ENCODE measurements around the gene DDAH1.

DDAH1 gene

DNA sequence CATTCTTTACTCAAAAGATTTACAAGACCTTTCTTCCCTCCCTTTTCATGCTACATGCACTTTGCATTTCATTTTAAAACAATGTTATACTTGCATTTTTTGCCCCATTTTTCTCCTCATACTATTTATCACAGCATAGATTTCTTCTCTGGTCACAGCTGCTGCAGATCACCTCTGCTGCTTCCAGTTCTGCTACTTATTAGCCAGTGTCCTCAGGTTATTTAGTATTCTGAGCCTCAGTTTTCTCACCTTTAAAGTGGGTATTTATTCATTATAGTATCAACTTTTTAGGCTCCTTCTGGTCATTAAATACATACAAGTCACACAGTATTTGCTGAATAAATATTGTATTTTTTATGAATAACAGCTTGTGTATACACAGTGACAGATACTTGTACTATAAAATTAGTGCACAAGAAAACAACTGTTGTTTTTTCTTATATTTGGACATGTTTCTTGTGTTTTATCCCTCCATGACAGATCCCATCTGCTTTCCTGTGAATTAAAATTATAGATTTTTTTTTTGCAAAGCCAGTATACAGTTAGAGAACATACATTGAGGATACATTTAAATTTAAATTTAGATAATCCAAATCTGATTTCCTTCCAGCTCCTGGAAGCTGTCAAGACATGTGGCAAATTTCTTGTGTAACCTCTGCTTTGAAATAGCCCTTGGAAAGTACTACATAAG lies 103.2 kb downstream of the DDAH1 start:
- Histone ChIP-seq H3K27me3 (replicated peaks in 2 of 5; ENCODE audit: control insufficient read depth in 4 of 5, insufficient read depth in 5 of 5, low read length in 4 of 5) (no peaks in the 10 kb centered on the region), H3K27ac (ENCODE audit: insufficient read depth in 1 of 2, low read depth in 1 of 2, low read length in 2 of 2, poor library complexity in 1 of 2, severe bottlenecking in 2 of 2) (no peak overlapping the region), H3K4me3 (ENCODE audit: control insufficient read depth in 1 of 7, extremely low read depth in 1 of 7, insufficient read depth in 4 of 7, low read depth in 2 of 7, low read length in 6 of 7) (no peak overlapping the region), H3K36me3 (ENCODE audit: control insufficient read depth in 4 of 4, insufficient read depth in 4 of 4, low read length in 3 of 4) (no peaks in the 10 kb centered on the region), H3K4me1 (ENCODE audit: control extremely low read depth in 1 of 4, control insufficient read depth in 4 of 4, insufficient read depth in 4 of 4, low read length in 3 of 4) (no peaks in the 10 kb centered on the region), H3K9me3 (ENCODE audit: control extremely low read depth in 1 of 5, control insufficient read depth in 4 of 5, insufficient read depth in 2 of 5, low read depth in 1 of 5, low read length in 4 of 5) (no peaks in the 10 kb centered on the region)
- DNase-seq = no peak
- POLR2A ChIA-PET = no interaction called here
- CTCF ChIA-PET = no interaction called here

DNA sequence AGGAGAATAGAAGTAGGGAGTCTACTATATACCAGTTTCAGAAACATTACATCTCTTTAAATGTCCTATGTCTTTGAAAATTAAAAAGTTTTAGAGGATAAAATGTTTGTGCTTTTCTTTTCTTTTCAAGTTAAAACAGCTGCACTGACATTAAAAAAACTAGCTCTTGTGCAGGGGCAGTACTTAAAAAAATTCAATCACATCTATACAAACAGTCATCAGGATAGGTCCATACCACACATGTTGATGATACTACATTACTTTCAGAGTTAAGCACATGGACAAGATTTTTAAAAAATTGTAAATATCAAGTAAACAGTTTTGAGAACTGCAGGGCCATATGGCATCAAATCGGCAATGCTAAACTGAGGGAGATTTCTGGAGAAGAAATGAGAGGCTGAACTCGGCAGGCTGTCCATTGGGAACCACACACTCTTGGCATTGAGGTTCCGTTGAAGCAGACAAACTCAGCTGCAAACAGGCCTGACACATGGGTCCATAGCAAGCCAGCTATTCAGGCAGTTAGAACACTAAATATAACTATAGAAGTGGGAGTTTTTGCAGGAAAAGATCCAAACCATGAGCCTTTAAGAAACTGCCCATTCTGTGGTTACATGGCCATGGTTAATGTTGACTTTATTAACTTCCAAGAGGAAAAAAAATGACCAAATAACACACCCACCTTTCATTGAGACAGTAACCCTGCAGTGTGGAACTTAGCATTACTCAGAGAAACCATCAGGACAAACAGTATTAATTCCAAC lies 104.0 kb downstream of the DDAH1 start:
- Histone ChIP-seq H3K27me3 (replicated peaks in 2 of 5; ENCODE audit: control insufficient read depth in 4 of 5, insufficient read depth in 5 of 5, low read length in 4 of 5) (no peaks in the 10 kb centered on the region), H3K4me1 (ENCODE audit: control extremely low read depth in 1 of 4, control insufficient read depth in 4 of 4, insufficient read depth in 4 of 4, low read length in 3 of 4) (no peaks in the 10 kb centered on the region), H3K36me3 (ENCODE audit: control insufficient read depth in 4 of 4, insufficient read depth in 4 of 4, low read length in 3 of 4) (no peaks in the 10 kb centered on the region), H3K9me3 (ENCODE audit: control extremely low read depth in 1 of 5, control insufficient read depth in 4 of 5, insufficient read depth in 2 of 5, low read depth in 1 of 5, low read length in 4 of 5) (no peaks in the 10 kb centered on the region), H3K4me3 (ENCODE audit: control insufficient read depth in 1 of 7, extremely low read depth in 1 of 7, insufficient read depth in 4 of 7, low read depth in 2 of 7, low read length in 6 of 7) (no peak overlapping the region), H3K27ac (ENCODE audit: insufficient read depth in 1 of 2, low read depth in 1 of 2, low read length in 2 of 2, poor library complexity in 1 of 2, severe bottlenecking in 2 of 2) (no peak overlapping the region)
- POLR2A ChIA-PET = no interaction called here
- CTCF ChIA-PET = no interaction called here
- no peak for DNase-seq
- WGBS (ENCODE audit: insufficient coverage) = 97% methylated on average over 3 of the region's 3 CpGs

DNA sequence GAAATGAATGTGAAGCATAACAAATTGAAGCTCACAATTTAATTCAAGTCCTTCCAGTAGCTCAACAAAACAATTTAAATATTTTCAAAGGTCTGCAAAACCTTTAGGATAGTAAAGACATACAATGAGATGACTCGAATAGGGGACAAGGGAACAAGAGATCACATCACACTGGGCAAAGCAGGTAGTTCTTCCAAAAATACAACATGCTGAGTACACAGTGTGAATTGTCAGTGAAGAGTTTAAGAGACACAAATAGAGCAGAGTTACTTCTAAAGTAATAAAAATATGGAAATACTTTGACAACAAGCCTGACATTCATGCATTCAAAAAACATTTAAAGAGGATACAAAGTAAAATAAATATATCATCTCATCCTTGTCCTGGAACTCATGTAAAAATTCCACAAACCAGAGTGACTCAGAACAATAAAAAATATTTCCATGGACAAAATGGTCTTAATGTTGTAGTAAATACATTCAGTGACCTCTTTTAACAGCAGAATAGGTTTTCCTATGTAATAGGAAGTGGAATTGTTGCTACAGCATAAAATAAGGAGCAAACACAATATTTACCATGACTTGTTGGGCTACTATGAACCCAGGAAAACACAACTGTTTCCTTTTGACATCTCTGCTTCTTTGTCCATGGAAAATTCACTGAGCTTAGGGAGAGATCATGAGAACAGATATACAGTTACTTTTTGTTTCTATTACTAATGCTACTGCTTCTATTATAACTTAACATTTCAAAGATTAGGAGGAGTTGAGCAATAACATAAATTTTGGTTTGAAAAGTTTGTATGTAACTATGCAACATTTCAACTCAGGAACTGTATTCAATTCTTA lies 104.9 kb downstream of the DDAH1 start:
- H3K36me3 ChIP-seq (ENCODE audit: control insufficient read depth in 4 of 4, insufficient read depth in 4 of 4, low read length in 3 of 4) = no peaks in the 10 kb centered on the region
- DNase-seq = no peak
- H3K27me3 ChIP-seq (replicated peaks in 2 of 5; ENCODE audit: control insufficient read depth in 4 of 5, insufficient read depth in 5 of 5, low read length in 4 of 5) = no peaks in the 10 kb centered on the region
- ChIA-PET POLR2A (no interaction called here), CTCF (no interaction called here)
- no peak overlapping the region for H3K27ac ChIP-seq (ENCODE audit: insufficient read depth in 1 of 2, low read depth in 1 of 2, low read length in 2 of 2, poor library complexity in 1 of 2, severe bottlenecking in 2 of 2)
- H3K4me3 ChIP-seq (ENCODE audit: control insufficient read depth in 1 of 7, extremely low read depth in 1 of 7, insufficient read depth in 4 of 7, low read depth in 2 of 7, low read length in 6 of 7) = no peak overlapping the region
- no CpG with 5 or more reads among the region's 1 CpG for WGBS (ENCODE audit: insufficient coverage)
- H3K9me3 ChIP-seq (ENCODE audit: control extremely low read depth in 1 of 5, control insufficient read depth in 4 of 5, insufficient read depth in 2 of 5, low read depth in 1 of 5, low read length in 4 of 5) = no peaks in the 10 kb centered on the region
- H3K4me1 ChIP-seq (ENCODE audit: control extremely low read depth in 1 of 4, control insufficient read depth in 4 of 4, insufficient read depth in 4 of 4, low read length in 3 of 4) = no peaks in the 10 kb centered on the region

DNA sequence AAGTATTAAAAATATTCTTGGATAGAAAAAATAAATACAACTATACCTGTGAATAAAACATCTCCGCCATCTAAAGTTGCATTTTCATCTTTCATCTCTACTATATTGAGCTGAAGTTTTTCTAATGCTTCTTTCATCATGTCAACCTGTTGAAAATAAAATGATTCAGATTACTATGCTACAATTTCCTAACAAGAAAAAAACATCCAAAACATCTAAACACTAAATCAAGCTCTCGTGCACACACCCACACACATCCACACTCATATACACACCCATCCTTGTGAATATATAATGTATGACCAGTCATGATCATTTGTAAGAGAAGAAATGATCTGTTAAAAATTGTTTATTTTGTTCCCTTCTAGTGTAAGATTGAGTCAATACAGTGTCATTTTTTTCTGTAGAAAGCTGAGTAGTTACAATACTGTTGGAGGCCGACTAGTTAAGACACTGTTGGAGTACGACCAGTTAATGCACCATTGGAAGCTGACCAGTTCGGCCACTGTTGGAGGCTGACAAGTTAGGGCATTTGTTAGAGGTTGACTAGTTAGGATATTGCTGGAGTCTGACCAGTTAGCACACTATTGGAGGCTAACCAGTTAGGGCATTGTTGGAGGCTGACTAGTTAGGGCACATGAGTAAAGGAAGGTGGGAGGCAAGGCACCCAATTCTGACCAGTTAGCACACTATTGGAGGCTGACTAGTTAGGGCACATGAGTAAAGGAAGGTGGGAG lies 106.1 kb downstream of the DDAH1 start:
- POLR2A ChIA-PET = no interaction called here
- Histone ChIP-seq H3K27ac (ENCODE audit: insufficient read depth in 1 of 2, low read depth in 1 of 2, low read length in 2 of 2, poor library complexity in 1 of 2, severe bottlenecking in 2 of 2) (no peak overlapping the region), H3K4me3 (ENCODE audit: control insufficient read depth in 1 of 7, extremely low read depth in 1 of 7, insufficient read depth in 4 of 7, low read depth in 2 of 7, low read length in 6 of 7) (no peak overlapping the region), H3K4me1 (ENCODE audit: control extremely low read depth in 1 of 4, control insufficient read depth in 4 of 4, insufficient read depth in 4 of 4, low read length in 3 of 4) (no peaks in the 10 kb centered on the region), H3K36me3 (ENCODE audit: control insufficient read depth in 4 of 4, insufficient read depth in 4 of 4, low read length in 3 of 4) (no peaks in the 10 kb centered on the region), H3K9me3 (ENCODE audit: control extremely low read depth in 1 of 5, control insufficient read depth in 4 of 5, insufficient read depth in 2 of 5, low read depth in 1 of 5, low read length in 4 of 5) (no peaks in the 10 kb centered on the region), H3K27me3 (replicated peaks in 2 of 5; ENCODE audit: control insufficient read depth in 4 of 5, insufficient read depth in 5 of 5, low read length in 4 of 5) (no peaks in the 10 kb centered on the region)
- CTCF ChIA-PET = no interaction called here
- DNase-seq = no peak
- 100% methylated on average over 2 of the region's 5 CpGs for WGBS (ENCODE audit: insufficient coverage)

DNA sequence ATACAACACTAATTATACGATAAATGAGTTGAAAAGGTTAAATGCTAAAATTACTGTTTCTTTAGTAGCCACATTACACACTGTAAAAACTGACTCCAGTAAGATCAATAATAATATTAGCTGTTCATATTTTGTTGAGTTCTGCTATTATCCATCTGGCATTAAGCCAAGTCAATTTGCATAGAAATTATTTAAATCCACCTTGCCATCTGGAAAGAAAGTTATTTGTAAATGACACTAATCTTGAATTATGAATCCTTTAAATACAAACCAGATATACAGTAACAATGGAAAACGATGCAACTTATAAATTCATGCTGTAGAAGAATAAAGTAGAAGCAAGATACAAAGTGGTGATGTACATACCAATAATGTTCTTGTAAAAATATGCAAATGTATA lies 107.1 kb downstream of the DDAH1 start:
- Histone ChIP-seq H3K4me1 (ENCODE audit: control extremely low read depth in 1 of 4, control insufficient read depth in 4 of 4, insufficient read depth in 4 of 4, low read length in 3 of 4) (no peaks in the 10 kb centered on the region), H3K27ac (ENCODE audit: insufficient read depth in 1 of 2, low read depth in 1 of 2, low read length in 2 of 2, poor library complexity in 1 of 2, severe bottlenecking in 2 of 2) (no peak overlapping the region), H3K4me3 (ENCODE audit: control insufficient read depth in 1 of 7, extremely low read depth in 1 of 7, insufficient read depth in 4 of 7, low read depth in 2 of 7, low read length in 6 of 7) (no peak overlapping the region), H3K9me3 (ENCODE audit: control extremely low read depth in 1 of 5, control insufficient read depth in 4 of 5, insufficient read depth in 2 of 5, low read depth in 1 of 5, low read length in 4 of 5) (no peaks in the 10 kb centered on the region), H3K27me3 (replicated peaks in 2 of 5; ENCODE audit: control insufficient read depth in 4 of 5, insufficient read depth in 5 of 5, low read length in 4 of 5) (no peaks in the 10 kb centered on the region), H3K36me3 (ENCODE audit: control insufficient read depth in 4 of 4, insufficient read depth in 4 of 4, low read length in 3 of 4) (no peaks in the 10 kb centered on the region)
- ChIA-PET POLR2A (no interaction called here), CTCF (no interaction called here)
- no peak for DNase-seq
- WGBS (ENCODE audit: insufficient coverage) = no CpG with 5 or more reads among the region's 2 CpGs

DNA sequence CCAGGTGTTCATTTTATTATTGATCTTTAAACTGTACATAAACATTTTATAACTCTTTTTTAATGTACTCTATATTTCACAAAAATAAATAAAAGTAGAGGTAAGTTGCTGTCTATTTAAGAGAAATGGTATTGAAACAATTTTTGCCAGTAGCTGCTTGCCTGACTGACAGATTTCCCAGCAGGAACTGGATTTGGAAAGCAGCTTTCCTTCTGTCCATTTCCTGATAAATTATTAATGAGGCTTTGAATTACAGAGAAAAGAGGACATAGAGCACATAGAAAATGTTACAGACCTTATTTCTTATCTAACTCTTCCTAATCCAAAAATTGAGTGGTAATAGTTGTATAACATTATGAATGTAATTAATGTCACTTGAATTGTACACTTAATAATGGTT lies 108.8 kb downstream of the DDAH1 start:
- H3K27ac ChIP-seq (ENCODE audit: insufficient read depth in 1 of 2, low read depth in 1 of 2, low read length in 2 of 2, poor library complexity in 1 of 2, severe bottlenecking in 2 of 2) = no peak overlapping the region
- no peak overlapping the region for H3K4me3 ChIP-seq (ENCODE audit: control insufficient read depth in 1 of 7, extremely low read depth in 1 of 7, insufficient read depth in 4 of 7, low read depth in 2 of 7, low read length in 6 of 7)
- H3K4me1 ChIP-seq (ENCODE audit: control extremely low read depth in 1 of 4, control insufficient read depth in 4 of 4, insufficient read depth in 4 of 4, low read length in 3 of 4) = no peaks in the 10 kb centered on the region
- no peaks in the 10 kb centered on the region for H3K36me3 ChIP-seq (ENCODE audit: control insufficient read depth in 4 of 4, insufficient read depth in 4 of 4, low read length in 3 of 4)
- H3K27me3 ChIP-seq (replicated peaks in 2 of 5; ENCODE audit: control insufficient read depth in 4 of 5, insufficient read depth in 5 of 5, low read length in 4 of 5) = no peaks in the 10 kb centered on the region
- CTCF ChIA-PET = interaction anchor here (0.6 kb wide), 1 partner anchor 124 kb away, joined by 3 read pairs; no protein-coding TSS in a partner anchor
- H3K9me3 ChIP-seq (ENCODE audit: control extremely low read depth in 1 of 5, control insufficient read depth in 4 of 5, insufficient read depth in 2 of 5, low read depth in 1 of 5, low read length in 4 of 5) = no peaks in the 10 kb centered on the region
- POLR2A ChIA-PET = no interaction called here
- no peak for DNase-seq
